Lower leg skin (tissue), 4 donors: ENCODE measurements around the gene PCDH17. TPM values are rescaled to one million over a fixed set of nuclear protein-coding genes. Genes with fewer than 3 reads are reported as not detected.

Source experiments
- DNase-seq, 2 donors: peaks; one replicate each; pipeline ENCODE4 v3.0.0-alpha.2; 2019; ENCODE audit warnings: low spot score in 2 of 2
- H3K4me3 ChIP-seq: fragments of 200-600 bp; sonication (generic); 2 replicates; pipeline ENCODE4 v1.5.1; 2017; ENCODE audit warnings: mild to moderate bottlenecking, low read depth; ENCODE audit not compliant: poor library complexity, severe bottlenecking
- POLR2A ChIP-seq, 2 donors: fragments of 450-650 bp; IDR thresholded peaks; one replicate each; pipeline ENCODE4 v1.6.1; 2016 to 2017; ENCODE audit warnings: antibody characterized with exemption in 2 of 2, mild to moderate bottlenecking in 1 of 2, moderate library complexity in 1 of 2
- WGBS, 2 donors: methylation state at CpG; one replicate each; pipeline ENCODE4 v1.1.5; 2018; 5-methylcytosine and 5-hydroxymethylcytosine counted together
- intact Hi-C: fragments of 100-400 bp; cut with DNase I; formaldehyde crosslinking; loops from one replicate; pipeline ENCODE4 v1.15.0; 2023; ENCODE audit warnings: low total_unique reads
- total RNA-seq, 4 donors: library from RNA; depleted of rRNA; stranded (reverse); fragments of >200 nt; gene quantifications; one replicate each; pipeline ENCODE4 v1.1.0, GENCODE V29; 2016
- TF ChIP-seq, protein P1 (sequence below), 3 donors: fragments of 450-650 bp; IDR thresholded peaks; one replicate each; pipeline ENCODE4 v1.5.1; 2016; ENCODE audit warnings: antibody characterized with exemption in 3 of 3, mild to moderate bottlenecking in 3 of 3, moderate library complexity in 2 of 3

The PCDH17 gene
- total RNA-seq, 4 donors from 2014 or later, result 0.17 to 1.6 (median 1.2) TPM

DNA sequence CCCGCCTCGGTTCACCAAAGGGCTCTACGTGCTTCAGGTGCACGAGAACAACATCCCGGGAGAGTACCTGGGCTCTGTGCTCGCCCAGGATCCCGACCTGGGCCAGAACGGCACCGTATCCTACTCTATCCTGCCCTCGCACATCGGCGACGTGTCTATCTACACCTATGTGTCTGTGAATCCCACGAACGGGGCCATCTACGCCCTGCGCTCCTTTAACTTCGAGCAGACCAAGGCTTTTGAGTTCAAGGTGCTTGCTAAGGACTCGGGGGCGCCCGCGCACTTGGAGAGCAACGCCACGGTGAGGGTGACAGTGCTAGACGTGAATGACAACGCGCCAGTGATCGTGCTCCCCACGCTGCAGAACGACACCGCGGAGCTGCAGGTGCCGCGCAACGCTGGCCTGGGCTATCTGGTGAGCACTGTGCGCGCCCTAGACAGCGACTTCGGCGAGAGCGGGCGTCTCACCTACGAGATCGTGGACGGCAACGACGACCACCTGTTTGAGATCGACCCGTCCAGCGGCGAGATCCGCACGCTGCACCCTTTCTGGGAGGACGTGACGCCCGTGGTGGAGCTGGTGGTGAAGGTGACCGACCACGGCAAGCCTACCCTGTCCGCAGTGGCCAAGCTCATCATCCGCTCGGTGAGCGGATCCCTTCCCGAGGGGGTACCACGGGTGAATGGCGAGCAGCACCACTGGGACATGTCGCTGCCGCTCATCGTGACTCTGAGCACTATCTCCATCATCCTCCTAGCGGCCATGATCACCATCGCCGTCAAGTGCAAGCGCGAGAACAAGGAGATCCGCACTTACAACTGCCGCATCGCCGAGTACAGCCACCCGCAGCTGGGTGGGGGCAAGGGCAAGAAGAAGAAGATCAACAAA, 2.6 kb downstream of the PCDH17 start:
- TF ChIP-seq, protein P1, sequence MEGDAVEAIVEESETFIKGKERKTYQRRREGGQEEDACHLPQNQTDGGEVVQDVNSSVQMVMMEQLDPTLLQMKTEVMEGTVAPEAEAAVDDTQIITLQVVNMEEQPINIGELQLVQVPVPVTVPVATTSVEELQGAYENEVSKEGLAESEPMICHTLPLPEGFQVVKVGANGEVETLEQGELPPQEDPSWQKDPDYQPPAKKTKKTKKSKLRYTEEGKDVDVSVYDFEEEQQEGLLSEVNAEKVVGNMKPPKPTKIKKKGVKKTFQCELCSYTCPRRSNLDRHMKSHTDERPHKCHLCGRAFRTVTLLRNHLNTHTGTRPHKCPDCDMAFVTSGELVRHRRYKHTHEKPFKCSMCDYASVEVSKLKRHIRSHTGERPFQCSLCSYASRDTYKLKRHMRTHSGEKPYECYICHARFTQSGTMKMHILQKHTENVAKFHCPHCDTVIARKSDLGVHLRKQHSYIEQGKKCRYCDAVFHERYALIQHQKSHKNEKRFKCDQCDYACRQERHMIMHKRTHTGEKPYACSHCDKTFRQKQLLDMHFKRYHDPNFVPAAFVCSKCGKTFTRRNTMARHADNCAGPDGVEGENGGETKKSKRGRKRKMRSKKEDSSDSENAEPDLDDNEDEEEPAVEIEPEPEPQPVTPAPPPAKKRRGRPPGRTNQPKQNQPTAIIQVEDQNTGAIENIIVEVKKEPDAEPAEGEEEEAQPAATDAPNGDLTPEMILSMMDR (IDR thresholded peaks at IDR 0.05), result no peak
- no peak for TF ChIP-seq POLR2A (IDR thresholded peaks at IDR 0.05)
- intact Hi-C loops, result no loop called here
- H3K4me3 ChIP-seq, result peak overlapping the region; percentile 8
- WGBS, 2 donors, result 8 to 12% methylated on average over 46 to 57 of the region's 78 CpGs
- no peak for DNase-seq

DNA sequence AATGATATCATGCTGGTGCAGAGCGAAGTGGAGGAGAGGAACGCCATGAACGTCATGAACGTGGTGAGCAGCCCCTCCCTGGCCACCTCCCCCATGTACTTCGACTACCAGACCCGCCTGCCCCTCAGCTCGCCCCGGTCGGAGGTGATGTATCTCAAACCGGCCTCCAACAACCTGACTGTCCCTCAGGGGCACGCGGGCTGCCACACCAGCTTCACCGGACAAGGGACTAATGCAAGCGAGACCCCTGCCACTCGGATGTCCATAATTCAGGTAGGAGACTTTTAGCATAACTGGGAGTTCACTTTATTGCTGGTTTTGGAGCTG, 3.3 kb downstream of the PCDH17 start:
- peak in 1 of 2 donors; percentile 83 for DNase-seq
- 28 to 29% methylated on average over 15 of the region's 15 CpGs for WGBS, 2 donors
- no peak overlapping the region for H3K4me3 ChIP-seq
- no peak for TF ChIP-seq POLR2A (IDR thresholded peaks at IDR 0.05)
- TF ChIP-seq, protein P1 (IDR thresholded peaks at IDR 0.05), result no peak
- intact Hi-C loops, result no loop called here

DNA sequence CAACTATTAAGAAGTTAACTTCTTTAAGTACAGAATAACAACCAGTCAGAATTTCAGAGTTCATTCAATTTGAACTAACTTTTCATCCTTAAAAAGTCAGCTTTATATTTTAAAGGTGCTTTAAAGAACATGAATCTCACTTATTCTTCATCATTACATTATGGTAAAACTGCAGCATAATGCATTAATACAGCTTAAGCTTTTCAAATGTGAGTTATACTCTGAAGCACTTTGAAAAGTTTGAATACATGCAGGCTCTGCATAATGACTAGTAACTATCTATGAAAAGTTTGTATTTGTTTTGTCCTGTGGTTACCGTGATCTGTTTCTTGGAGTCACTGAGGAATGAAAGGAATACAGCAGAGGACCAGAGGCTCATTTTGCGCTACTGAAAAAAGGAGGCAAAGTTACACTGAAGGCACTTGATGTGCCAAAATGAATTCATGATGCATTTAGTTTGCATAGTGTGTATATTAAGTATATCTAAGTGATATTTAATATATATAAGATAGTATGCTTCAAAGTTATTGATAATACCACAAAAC, 4.1 kb downstream of the PCDH17 start:
- TF ChIP-seq, protein P1 (IDR thresholded peaks at IDR 0.05), result no peak
- TF ChIP-seq POLR2A (IDR thresholded peaks at IDR 0.05), result no peak
- intact Hi-C loops, result no loop called here
- H3K4me3 ChIP-seq, result no peak overlapping the region
- DNase-seq, result no peak
- 64 to 65% methylated on average over 2 of the region's 2 CpGs for WGBS, 2 donors

DNA sequence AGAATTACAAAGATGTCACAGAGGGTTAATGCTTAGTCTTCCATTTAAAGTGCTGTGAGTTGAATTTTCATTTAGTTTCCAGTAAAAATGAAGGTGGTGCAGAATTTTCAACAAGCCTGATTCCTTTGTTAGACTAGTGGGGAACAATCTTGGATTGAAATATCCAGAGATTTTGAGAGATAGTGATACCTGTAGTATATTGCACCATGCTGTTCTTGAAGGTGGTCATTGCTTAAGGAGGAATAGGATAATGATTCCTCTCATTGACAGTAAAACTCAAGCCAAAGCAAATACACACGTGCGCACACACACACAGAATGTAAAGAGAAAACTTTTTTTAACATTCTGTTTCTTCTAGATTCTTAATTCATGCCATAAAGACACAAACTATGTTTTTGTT, 5.3 kb downstream of the PCDH17 start:
- 63 to 65% methylated on average over 2 of the region's 2 CpGs for WGBS, 2 donors
- no peak for DNase-seq
- H3K4me3 ChIP-seq, result no peak overlapping the region
- intact Hi-C loops, result no loop called here
- TF ChIP-seq POLR2A (IDR thresholded peaks at IDR 0.05), result no peak
- TF ChIP-seq, protein P1 (IDR thresholded peaks at IDR 0.05), result no peak

DNA sequence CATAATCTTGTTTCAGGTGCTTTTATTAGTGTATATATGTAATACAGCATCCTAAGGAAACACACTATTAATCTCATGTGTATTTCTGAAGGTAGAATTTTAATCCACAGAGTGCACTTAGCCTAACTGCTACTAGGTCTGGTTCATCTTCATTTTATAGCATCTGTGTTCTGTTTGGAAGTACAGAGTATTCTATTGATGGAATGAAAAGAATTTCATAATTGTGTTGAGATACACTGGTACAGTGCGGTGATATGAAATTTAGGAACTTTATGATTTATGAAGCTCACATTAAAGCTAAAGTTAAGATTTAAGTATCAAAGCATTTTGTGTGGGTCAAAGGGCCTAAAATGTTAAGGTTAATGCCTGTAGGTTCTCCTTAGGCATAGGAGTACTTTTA, 6.0 kb downstream of the PCDH17 start:
- TF ChIP-seq POLR2A (IDR thresholded peaks at IDR 0.05), result no peak
- TF ChIP-seq, protein P1 (IDR thresholded peaks at IDR 0.05), result no peak
- intact Hi-C loops, result no loop called here
- DNase-seq, result no peak
- WGBS, 2 donors, result 83 to 90% methylated on average over 1 of the region's 1 CpG
- H3K4me3 ChIP-seq, result no peak overlapping the region
